Measurements from ENCODE around the gene PNP.

Gene PNP

GRCh38 chr14:20478894-20479293 is 9.7 kb downstream of the PNP start:
- TF ChIP-seq CTCF (IDR thresholded peaks at IDR 0.05; ENCODE audit: low read depth, low read length, missing control alignments): no peak
- H3K4me3 ChIP-seq (ENCODE audit: low read depth, low read length): no peak overlapping the region
- DNase-seq (ENCODE audit: low read depth): no peak

DNA sequence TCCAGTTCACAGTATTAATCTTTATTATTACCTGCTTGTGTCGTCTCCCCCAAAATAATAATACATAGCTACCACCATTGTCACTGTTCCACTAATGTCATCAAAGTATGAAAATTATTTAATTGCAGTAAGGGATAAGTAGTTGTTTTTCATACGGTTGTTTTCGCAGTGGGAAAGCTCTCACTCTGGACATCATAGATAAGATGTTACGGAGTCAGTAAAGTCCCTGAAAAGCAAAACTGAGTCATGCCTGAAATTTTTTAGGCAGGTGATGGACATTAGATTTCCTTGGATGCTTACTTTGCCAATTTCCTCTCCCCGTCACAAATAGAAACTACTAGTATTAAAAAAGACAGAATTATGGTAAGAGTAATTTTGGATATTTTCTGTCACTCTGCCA is 13.2 kb downstream of the PNP start:
- H3K4me3 ChIP-seq (ENCODE audit: low read depth, low read length): no peak overlapping the region
- TF ChIP-seq CTCF (IDR thresholded peaks at IDR 0.05; ENCODE audit: low read depth, low read length, missing control alignments): no peak
- DNase-seq (ENCODE audit: low read depth): no peak

DNA sequence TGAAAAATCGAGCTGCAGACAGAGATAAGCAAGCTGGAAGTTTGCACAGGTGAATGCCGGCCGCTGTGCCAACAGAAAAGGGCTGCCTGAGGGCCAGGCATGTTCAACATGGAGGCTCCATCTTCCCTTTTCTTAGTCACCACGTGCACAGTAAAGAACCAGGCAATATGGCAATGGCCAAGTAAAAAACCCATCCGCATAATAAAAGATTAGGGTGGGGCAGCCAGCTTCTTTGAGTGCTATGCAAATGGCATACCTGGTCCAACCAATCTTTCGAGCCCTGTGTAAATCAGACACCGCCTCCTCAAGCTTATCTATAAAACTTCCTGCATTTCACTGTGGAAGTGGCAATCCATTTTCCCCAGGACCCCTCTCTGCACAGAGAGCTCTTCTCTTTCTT is 16.7 kb downstream of the PNP start:
- no peak for DNase-seq (ENCODE audit: low read depth)
- no peak overlapping the region for H3K4me3 ChIP-seq (ENCODE audit: low read depth, low read length)
- no peak for TF ChIP-seq CTCF (IDR thresholded peaks at IDR 0.05; ENCODE audit: low read depth, low read length, missing control alignments)

- no peak for DNase-seq (ENCODE audit: low read depth)
Observed at GRCh38 chr14:20486684-20487395, 17.6 kb downstream of the PNP start.

GRCh38 chr14:20487396-20487725 is 18.2 kb downstream of the PNP start:
- peak; percentile 40 for TF ChIP-seq CTCF (IDR thresholded peaks at IDR 0.05; ENCODE audit: low read depth, low read length, missing control alignments)
- H3K4me3 ChIP-seq (ENCODE audit: low read depth, low read length): no peak overlapping the region
- no peak for DNase-seq (ENCODE audit: low read depth)

More at GRCh38 chr14:20486684-20487395, 17.6 kb downstream of the PNP start:
- no peak overlapping the region for H3K4me3 ChIP-seq (ENCODE audit: low read depth, low read length)
- no peak for TF ChIP-seq CTCF (IDR thresholded peaks at IDR 0.05; ENCODE audit: low read depth, low read length, missing control alignments)

DNA sequence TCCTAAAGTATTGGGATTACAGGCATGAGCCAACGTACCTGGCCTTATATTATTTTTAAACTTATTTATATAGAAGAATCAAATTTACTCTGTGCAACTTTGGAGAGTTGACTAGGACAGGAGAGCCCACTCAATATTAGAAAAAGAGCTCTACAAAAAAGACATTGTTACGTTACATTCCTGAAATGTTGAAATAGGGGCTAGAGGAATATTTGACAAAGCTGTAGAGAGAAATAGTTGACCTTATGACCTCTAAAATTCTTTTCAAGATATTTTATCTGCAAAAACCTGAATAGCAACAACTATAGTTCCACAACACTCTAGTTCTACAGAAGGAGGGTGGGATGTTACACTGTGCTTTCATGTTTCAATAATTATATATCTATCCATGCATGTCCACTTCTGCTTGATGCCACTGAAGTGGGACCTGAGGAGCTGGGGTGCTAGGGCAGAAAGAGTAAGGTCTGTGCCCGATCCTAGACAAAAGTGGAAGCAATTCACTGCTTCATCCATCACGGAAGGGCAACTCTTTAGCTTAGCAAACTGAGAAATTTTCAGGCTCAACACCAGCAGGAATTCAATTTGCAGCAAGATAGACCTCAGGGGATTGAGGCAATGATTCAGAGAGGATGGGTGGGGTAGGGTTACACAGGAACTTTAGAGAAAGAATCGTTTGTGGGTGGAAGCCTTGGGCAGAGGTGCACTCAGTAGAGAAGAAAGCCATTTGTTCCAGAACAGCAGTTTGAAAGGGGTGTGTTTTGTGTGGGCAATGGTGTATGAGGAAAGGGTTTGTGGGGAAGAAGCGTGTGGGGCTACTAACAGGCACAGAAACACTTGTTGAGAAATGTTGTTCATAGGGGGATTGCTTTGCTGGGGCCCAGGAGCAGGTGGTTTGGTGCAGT is 20.1 kb downstream of the PNP start:
- peak; percentile 55 for DNase-seq (ENCODE audit: low read depth)
- H3K4me3 ChIP-seq (ENCODE audit: low read depth, low read length): peak overlapping the region; percentile 51
- no peak for TF ChIP-seq CTCF (IDR thresholded peaks at IDR 0.05; ENCODE audit: low read depth, low read length, missing control alignments)

Data from GM12864 (cell line).